ENCODE data around the gene ARGLU1. TPM values are rescaled to one million over a fixed set of nuclear protein-coding genes. Genes with fewer than 3 reads are reported as not detected.

Gene ARGLU1
- total RNA-seq, 1 donor from 2014 or later, result 112 TPM

- POLR2A ChIA-PET, result no interaction called here
- no peak for ATAC-seq (ENCODE audit: low read depth)
- intact Hi-C loops (cut with micrococcal nuclease), result no loop called here
Observed at GRCh38 chr13:106526738-106527444, 41.0 kb downstream of the ARGLU1 start.

GRCh38 chr13:106525865-106526264, 42.1 kb downstream of the ARGLU1 start:
- intact Hi-C loops (cut with micrococcal nuclease), result no loop called here
- ChIA-PET CTCF (no interaction called here), POLR2A (no interaction called here)
- Mint-ChIP-seq H3K4me1 (no peaks in the 10 kb centered on the region), H3K27me3 (peaks cover 42% of the 10 kb centered on the region), H3K36me3 (ENCODE audit: low read depth) (no peaks in the 10 kb centered on the region), H3K4me3 (no peak overlapping the region), H3K9me3 (no peaks in the 10 kb centered on the region), H3K27ac (no peak overlapping the region)
- DNase-seq, result no peak
- no peak for TF ChIP-seq CTCF (IDR thresholded peaks at IDR 0.05)
- no peak for ATAC-seq (ENCODE audit: low read depth)

More at GRCh38 chr13:106526738-106527444, 41.0 kb downstream of the ARGLU1 start:
- TF ChIP-seq CTCF (IDR thresholded peaks at IDR 0.05), result no peak
- Mint-ChIP-seq H3K9me3 (no peaks in the 10 kb centered on the region), H3K36me3 (ENCODE audit: low read depth) (no peaks in the 10 kb centered on the region), H3K27me3 (peaks cover 44% of the 10 kb centered on the region), H3K27ac (no peak overlapping the region), H3K4me1 (peaks cover under 1% of the 10 kb centered on the region), H3K4me3 (no peak overlapping the region)
- CTCF ChIA-PET, result no interaction called here
- no peak for DNase-seq

- no peak overlapping the region for H3K27ac Mint-ChIP-seq
- ChIA-PET CTCF (interaction anchor here (1.4 kb wide), 1 partner anchor 13 kb away, joined by 4 read pairs; no protein-coding TSS in a partner anchor), POLR2A (no interaction called here)
- no peak overlapping the region for H3K4me3 Mint-ChIP-seq
- no peak for ATAC-seq (ENCODE audit: low read depth)
- no peak for DNase-seq
- H3K4me1 Mint-ChIP-seq, result no peaks in the 10 kb centered on the region
- no peaks in the 10 kb centered on the region for H3K36me3 Mint-ChIP-seq (ENCODE audit: low read depth)
- H3K9me3 Mint-ChIP-seq, result no peaks in the 10 kb centered on the region
- intact Hi-C loops (cut with micrococcal nuclease), result no loop called here
- peaks cover 31% of the 10 kb centered on the region for H3K27me3 Mint-ChIP-seq
- TF ChIP-seq CTCF (IDR thresholded peaks at IDR 0.05), result no peak
Observed at GRCh38 chr13:106524108-106524507, 43.8 kb downstream of the ARGLU1 start.

GRCh38 chr13:106523576-106523975, 44.4 kb downstream of the ARGLU1 start:
- H3K4me3 Mint-ChIP-seq, result no peak overlapping the region
- no peak overlapping the region for H3K27ac Mint-ChIP-seq
- peaks cover 33% of the 10 kb centered on the region for H3K27me3 Mint-ChIP-seq
- no peaks in the 10 kb centered on the region for H3K9me3 Mint-ChIP-seq
- TF ChIP-seq CTCF (IDR thresholded peaks at IDR 0.05), result no peak
- no peak for ATAC-seq (ENCODE audit: low read depth)
- CTCF ChIA-PET, result no interaction called here
- no peaks in the 10 kb centered on the region for H3K36me3 Mint-ChIP-seq (ENCODE audit: low read depth)
- intact Hi-C loops (cut with micrococcal nuclease), result no loop called here
- POLR2A ChIA-PET, result no interaction called here
- no peaks in the 10 kb centered on the region for H3K4me1 Mint-ChIP-seq
- no peak for DNase-seq

GRCh38 chr13:106522898-106523525, 44.9 kb downstream of the ARGLU1 start:
- TF ChIP-seq CTCF (IDR thresholded peaks at IDR 0.05), result no peak
- no peak for DNase-seq
- Mint-ChIP-seq H3K9me3 (no peaks in the 10 kb centered on the region), H3K4me3 (no peak overlapping the region), H3K27me3 (peaks cover 33% of the 10 kb centered on the region), H3K27ac (no peak overlapping the region), H3K36me3 (ENCODE audit: low read depth) (no peaks in the 10 kb centered on the region), H3K4me1 (no peaks in the 10 kb centered on the region)
- intact Hi-C loops (cut with micrococcal nuclease), result no loop called here
- no peak for ATAC-seq (ENCODE audit: low read depth)
- ChIA-PET POLR2A (no interaction called here), CTCF (no interaction called here)

All from activated B cell treated with CpG ODN at 0.5 μM for 24 hours (primary cell).